ENCODE measurements around the gene MAP3K20. TPM values are rescaled to one million over a fixed set of nuclear protein-coding genes. Genes with fewer than 3 reads are reported as not detected.
A peak's percentile ranks its signal among the peaks of the same experiment; 100 is the strongest.

Gene MAP3K20
- total and polyA plus RNA-seq, 10 donors = 3.2 to 24.1 (median 14.6) TPM

GRCh38 chr2:173059971-173060461, 15.6 kb upstream of the MAP3K20 start:
- 29 to 39% (median 35%) methylated on average over 5 of the region's 5 CpGs for WGBS, 5 donors

GRCh38 chr2:173062801-173063200, 12.8 kb upstream of the MAP3K20 start:
- TF ChIP-seq POLR2AphosphoS5 (IDR thresholded peaks at IDR 0.05) = no peak
- no peak for TF ChIP-seq POLR2A (IDR thresholded peaks at IDR 0.05)
- TF ChIP-seq CTCF (IDR thresholded peaks at IDR 0.05 in 8 of 11, conservative IDR thresholded peaks at IDR 0.05 in 3 of 11) = no peak
- no peak for DNase-seq
- intact Hi-C loops (cut with DNase I; ENCODE audit: low total_unique reads) = no loop called here
- Histone ChIP-seq H3K4me3 (no peak overlapping the region), H3K36me3 (no peaks in the 10 kb centered on the region), H3K27me3 (replicated peaks in 1 of 7) (no peaks in the 10 kb centered on the region), H3K4me1 (peaks cover 0 to 21% (median 13%) of the 10 kb centered on the region in 6 donors), H3K27ac (no peak overlapping the region), H3K9me3 (no peaks in the 10 kb centered on the region)
- 86 to 98% (median 91%) methylated on average over 4 of the region's 4 CpGs for WGBS, 5 donors

More at GRCh38 chr2:173059971-173060461, 15.6 kb upstream of the MAP3K20 start:
- intact Hi-C loops (cut with DNase I; ENCODE audit: low total_unique reads) = no loop called here
- no peaks in the 10 kb centered on the region for H3K27me3 ChIP-seq (replicated peaks in 1 of 7)
- no peaks in the 10 kb centered on the region for H3K36me3 ChIP-seq
- peaks cover 0 to 24% (median 13%) of the 10 kb centered on the region in 6 donors for H3K4me1 ChIP-seq
- H3K4me3 ChIP-seq = no peak overlapping the region
- no peaks in the 10 kb centered on the region for H3K9me3 ChIP-seq
- TF ChIP-seq POLR2AphosphoS5 (IDR thresholded peaks at IDR 0.05) (no peak), POLR2A (IDR thresholded peaks at IDR 0.05) (no peak), CTCF (IDR thresholded peaks at IDR 0.05 in 8 of 11, conservative IDR thresholded peaks at IDR 0.05 in 3 of 11) (no peak)
- no peak for DNase-seq
- H3K27ac ChIP-seq = peak overlapping the region in 4 of 8 donors; percentile 8 to 56 (median 32)

- Histone ChIP-seq H3K27me3 (replicated peaks in 1 of 7) (no peaks in the 10 kb centered on the region), H3K4me3 (no peak overlapping the region), H3K27ac (no peak overlapping the region), H3K4me1 (peaks cover 0 to 18% (median 13%) of the 10 kb centered on the region in 6 donors), H3K36me3 (no peaks in the 10 kb centered on the region), H3K9me3 (no peaks in the 10 kb centered on the region)
- TF ChIP-seq POLR2AphosphoS5 (IDR thresholded peaks at IDR 0.05) (no peak), CTCF (IDR thresholded peaks at IDR 0.05 in 8 of 11, conservative IDR thresholded peaks at IDR 0.05 in 3 of 11) (no peak), POLR2A (IDR thresholded peaks at IDR 0.05) (no peak)
- DNase-seq = no peak
- intact Hi-C loops (cut with DNase I; ENCODE audit: low total_unique reads) = no loop called here
- WGBS, 5 donors = 71 to 87% (median 80%) methylated on average over 4 of the region's 4 CpGs
Measured at GRCh38 chr2:173064151-173064805, 11.4 kb upstream of the MAP3K20 start.

- 82 to 96% (median 89%) methylated on average over 6 of the region's 6 CpGs for WGBS, 5 donors
- Histone ChIP-seq H3K27ac (no peak overlapping the region), H3K4me1 (no peaks in the 10 kb centered on the region), H3K36me3 (no peaks in the 10 kb centered on the region), H3K9me3 (no peaks in the 10 kb centered on the region), H3K4me3 (no peak overlapping the region), H3K27me3 (replicated peaks in 1 of 7) (peaks cover 0 to 6% (median 0%) of the 10 kb centered on the region in 7 donors)
- intact Hi-C loops (cut with DNase I; ENCODE audit: low total_unique reads) = no loop called here
- TF ChIP-seq POLR2A (IDR thresholded peaks at IDR 0.05) (no peak), CTCF (IDR thresholded peaks at IDR 0.05 in 8 of 11, conservative IDR thresholded peaks at IDR 0.05 in 3 of 11) (no peak), POLR2AphosphoS5 (IDR thresholded peaks at IDR 0.05) (no peak)
- no peak for DNase-seq
Measured at GRCh38 chr2:173066887-173067676, 8.6 kb upstream of the MAP3K20 start.
